ENCODE data around the gene ZNF608.

GRCh38 chr5:124738681-124739633 is 7.5 kb downstream of the ZNF608 start:
- peak; percentile 14 to 55; a peak in 3 of 4 replicates for TF ChIP-seq CTCF (conservative IDR thresholded peaks at IDR 0.05; ENCODE audit: low read depth in 2 of 2)
- TF ChIP-seq EZH2 (IDR thresholded peaks at IDR 0.05; ENCODE audit: low read depth, unreplicated experiment), result no peak
- TF ChIP-seq POLR2AphosphoS5 (IDR thresholded peaks at IDR 0.05; ENCODE audit: low read depth), result peak; percentile 28
- no peak for TF ChIP-seq REST (IDR thresholded peaks at IDR 0.05; ENCODE audit: unreplicated experiment)
- TF ChIP-seq EZH2phosphoT487 (IDR thresholded peaks at IDR 0.05; ENCODE audit: unreplicated experiment), result no peak
- peak; percentile 66 for TF ChIP-seq ETS1 (IDR thresholded peaks at IDR 0.05)
- no peak for TF ChIP-seq ZNF114 (CRISPR knock-in tag; IDR thresholded peaks at IDR 0.05)
- TF ChIP-seq ZNF331 (CRISPR knock-in tag; IDR thresholded peaks at IDR 0.05; ENCODE audit: low read depth), result no peak
- TF ChIP-seq ZNF462 (CRISPR knock-in tag; IDR thresholded peaks at IDR 0.05), result no peak
- TF ChIP-seq JUNB (IDR thresholded peaks at IDR 0.05; ENCODE audit: unreplicated experiment), result no peak
- no peak for TF ChIP-seq CREB1 (CRISPR knock-in tag; IDR thresholded peaks at IDR 0.05; ENCODE audit: low read depth)

Measured in GM23338 (cell line).